Endothelial cell of hepatic sinusoid (primary cell): ENCODE results near the gene TPP1.

Experiments used
- in situ Hi-C: cut with HindIII; loops from 2 replicates; pipeline ENCODE4 v1.10.0; 2017; ENCODE audit warnings: low sequenced_read_pairs

TPP1 gene

GRCh38 chr11:6566704-6567370 lies 52.4 kb downstream of the TPP1 start:
- in situ Hi-C loops, result no loop called here

- in situ Hi-C loops, result no loop called here
Measured at GRCh38 chr11:6565988-6566703, 53.1 kb downstream of the TPP1 start.

DNA sequence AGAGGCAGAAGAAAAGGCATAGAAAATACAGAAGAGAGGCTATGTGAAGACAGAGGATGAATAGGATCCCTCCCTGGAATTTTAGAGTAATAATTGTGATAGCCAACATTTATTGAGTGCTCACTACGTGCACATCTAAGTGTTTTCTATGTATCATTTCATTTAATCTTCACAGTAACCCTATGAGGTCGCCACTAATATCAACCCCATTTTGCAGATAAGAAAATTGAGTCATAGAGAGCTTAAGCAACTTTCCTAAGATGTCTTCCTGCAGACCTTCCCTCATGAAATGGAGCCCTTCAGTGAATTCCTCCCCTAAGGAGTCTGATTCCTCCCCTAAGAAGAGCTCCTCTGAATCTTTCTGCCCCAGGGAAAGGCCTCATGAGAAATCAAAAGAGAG lies 53.9 kb downstream of the TPP1 start:
- in situ Hi-C loops, result no loop called here

- in situ Hi-C loops, result no loop called here
Measured at GRCh38 chr11:6563667-6564066, 55.6 kb downstream of the TPP1 start.

GRCh38 chr11:6563121-6563619 lies 56.1 kb downstream of the TPP1 start:
- in situ Hi-C loops, result no loop called here
